Nephron (organoid): ENCODE measurements around the gene PLP2.
"Not testable (repeated sequence)": the region's sequence is repeated elsewhere in the genome, so short reads cannot be mapped to it uniquely, and the experiment has no call there.

Experiments used
- H3K27ac Mint-ChIP-seq, 3 experiments: 2 replicates each; pipeline ENCODE4 v1.8.0; 2020; ENCODE audit warnings: mixed read lengths in 3 of 3, mild to moderate bottlenecking in 2 of 3, moderate library complexity in 1 of 3
- H3K27me3 Mint-ChIP-seq: 2 replicates; pipeline ENCODE4 v1.8.0; 2021; ENCODE audit warnings: low read depth, mild to moderate bottlenecking, moderate library complexity, mixed read lengths
- H3K36me3 Mint-ChIP-seq: 2 replicates; pipeline ENCODE4 v1.8.0; 2020; ENCODE audit warnings: low read depth, mixed read lengths
- H3K4me1 Mint-ChIP-seq: 2 replicates; pipeline ENCODE4 v1.8.0; 2020; ENCODE audit warnings: mixed read lengths
- H3K4me3 Mint-ChIP-seq, 3 experiments: 2 replicates each; pipeline ENCODE4 v1.8.0; 2020; ENCODE audit warnings: mild to moderate bottlenecking in 3 of 3, mixed read lengths in 3 of 3, moderate library complexity in 2 of 3
- H3K9me3 Mint-ChIP-seq: 2 replicates; pipeline ENCODE4 v1.8.0; 2020; ENCODE audit warnings: mixed read lengths
- CTCF ChIP-seq, 3 experiments: fragments of 200-600 bp; sonication (generic); IDR thresholded peaks; one replicate each; pipeline ENCODE4 v1.5.0; 2021; ENCODE audit warnings: antibody characterized with exemption in 3 of 3; ENCODE audit not compliant: unreplicated experiment in 3 of 3

Gene PLP2

GRCh38 chrX:49139713-49140112 lies 32.0 kb upstream of the PLP2 start:
- H3K27me3 Mint-ChIP-seq = no peaks in the 10 kb centered on the region
- TF ChIP-seq CTCF (IDR thresholded peaks at IDR 0.05; ENCODE audit: unreplicated experiment in 3 of 3) = no peak
- H3K9me3 Mint-ChIP-seq = peaks cover 30% of the 10 kb centered on the region
- no peak overlapping the region for H3K27ac Mint-ChIP-seq
- no peak overlapping the region for H3K4me3 Mint-ChIP-seq
- peaks cover 20% of the 10 kb centered on the region for H3K36me3 Mint-ChIP-seq
- no peaks in the 10 kb centered on the region for H3K4me1 Mint-ChIP-seq

GRCh38 chrX:49142264-49142663 lies 29.4 kb upstream of the PLP2 start:
- H3K9me3 Mint-ChIP-seq = peaks cover 30% of the 10 kb centered on the region
- not testable (repeated sequence) for H3K27ac Mint-ChIP-seq, H3K4me1 Mint-ChIP-seq

GRCh38 chrX:49143154-49143553 lies 28.5 kb upstream of the PLP2 start:
- peaks cover 30% of the 10 kb centered on the region for H3K9me3 Mint-ChIP-seq
- not testable (repeated sequence) for H3K4me1 Mint-ChIP-seq, H3K27ac Mint-ChIP-seq, H3K27me3 Mint-ChIP-seq, H3K4me3 Mint-ChIP-seq
- peaks cover 16% of the 10 kb centered on the region for H3K36me3 Mint-ChIP-seq

More at GRCh38 chrX:49142264-49142663, 29.4 kb upstream of the PLP2 start:
- H3K36me3 Mint-ChIP-seq = peaks cover 16% of the 10 kb centered on the region
- not testable (repeated sequence) for H3K4me3 Mint-ChIP-seq, H3K27me3 Mint-ChIP-seq

GRCh38 chrX:49147282-49147681 lies 24.4 kb upstream of the PLP2 start:
- no peak overlapping the region for H3K27ac Mint-ChIP-seq
- H3K36me3 Mint-ChIP-seq = no peaks in the 10 kb centered on the region
- no peaks in the 10 kb centered on the region for H3K4me1 Mint-ChIP-seq
- H3K27me3 Mint-ChIP-seq = no peaks in the 10 kb centered on the region
- TF ChIP-seq CTCF (IDR thresholded peaks at IDR 0.05; ENCODE audit: unreplicated experiment in 3 of 3) = no peak
- peaks cover 24% of the 10 kb centered on the region for H3K9me3 Mint-ChIP-seq
- no peak overlapping the region for H3K4me3 Mint-ChIP-seq

GRCh38 chrX:49147936-49148335 lies 23.8 kb upstream of the PLP2 start:
- Mint-ChIP-seq H3K27me3 (no peaks in the 10 kb centered on the region), H3K4me1 (no peaks in the 10 kb centered on the region), H3K36me3 (no peaks in the 10 kb centered on the region), H3K27ac (peak overlapping the region in 1 of 3 experiments; percentile 87), H3K4me3 (no peak overlapping the region), H3K9me3 (peaks cover 25% of the 10 kb centered on the region)
- TF ChIP-seq CTCF (IDR thresholded peaks at IDR 0.05; ENCODE audit: unreplicated experiment in 3 of 3) = no peak

- H3K27ac Mint-ChIP-seq = peak overlapping the region; percentile 67 to 87 (median 87)
- not testable (repeated sequence) for H3K27me3 Mint-ChIP-seq, H3K4me1 Mint-ChIP-seq, H3K36me3 Mint-ChIP-seq, H3K4me3 Mint-ChIP-seq
- peaks cover 23% of the 10 kb centered on the region for H3K9me3 Mint-ChIP-seq
Observed at GRCh38 chrX:49148390-49149100, 23.2 kb upstream of the PLP2 start.

- not testable (repeated sequence) for H3K4me3 Mint-ChIP-seq, H3K27me3 Mint-ChIP-seq, H3K4me1 Mint-ChIP-seq, H3K36me3 Mint-ChIP-seq
- Mint-ChIP-seq H3K9me3 (peaks cover 20% of the 10 kb centered on the region), H3K27ac (peak overlapping the region; percentile 67 to 87 (median 87))
Observed at GRCh38 chrX:49149291-49149690, 22.4 kb upstream of the PLP2 start.

- H3K27ac Mint-ChIP-seq = no peak overlapping the region
- H3K36me3 Mint-ChIP-seq = no peaks in the 10 kb centered on the region
- H3K9me3 Mint-ChIP-seq = peaks cover 22% of the 10 kb centered on the region
- no peaks in the 10 kb centered on the region for H3K4me1 Mint-ChIP-seq
- TF ChIP-seq CTCF (IDR thresholded peaks at IDR 0.05; ENCODE audit: unreplicated experiment in 3 of 3) = no peak
- H3K4me3 Mint-ChIP-seq = no peak overlapping the region
- H3K27me3 Mint-ChIP-seq = peaks cover 9% of the 10 kb centered on the region
Observed at GRCh38 chrX:49153467-49153866, 18.2 kb upstream of the PLP2 start.
